Stimulated activated memory B cell treated with anti-CD40 and anti-IgM and Interleukin-4, amounts not matched to agents 10 μg/mL and 1 μg/mL and 100 μg/mL, for 72 hours (primary cell): Measurements from ENCODE around the gene CSF2RB.

Source experiments
- ATAC-seq: fragments of 150-1000 bp; cut with Tn5 transposase; 2 replicates; pipeline ENCODE4 v1.10.0; 2021
- H3K27ac Mint-ChIP-seq: one replicate; pipeline ENCODE4 v1.8.0; 2022; ENCODE audit warnings: mild to moderate bottlenecking, mixed read lengths
- H3K27me3 Mint-ChIP-seq: one replicate; pipeline ENCODE4 v1.8.0; 2022; ENCODE audit warnings: mixed read lengths
- H3K36me3 Mint-ChIP-seq: one replicate; pipeline ENCODE4 v1.8.0; 2022; ENCODE audit warnings: mixed read lengths
- H3K4me1 Mint-ChIP-seq: one replicate; pipeline ENCODE4 v1.8.0; 2022; ENCODE audit warnings: mixed read lengths
- H3K4me3 Mint-ChIP-seq: one replicate; pipeline ENCODE4 v1.8.0; 2022; ENCODE audit warnings: mild to moderate bottlenecking, moderate library complexity, mixed read lengths
- H3K9me3 Mint-ChIP-seq: one replicate; pipeline ENCODE4 v1.8.0; 2022; ENCODE audit warnings: mixed read lengths

CSF2RB gene

DNA sequence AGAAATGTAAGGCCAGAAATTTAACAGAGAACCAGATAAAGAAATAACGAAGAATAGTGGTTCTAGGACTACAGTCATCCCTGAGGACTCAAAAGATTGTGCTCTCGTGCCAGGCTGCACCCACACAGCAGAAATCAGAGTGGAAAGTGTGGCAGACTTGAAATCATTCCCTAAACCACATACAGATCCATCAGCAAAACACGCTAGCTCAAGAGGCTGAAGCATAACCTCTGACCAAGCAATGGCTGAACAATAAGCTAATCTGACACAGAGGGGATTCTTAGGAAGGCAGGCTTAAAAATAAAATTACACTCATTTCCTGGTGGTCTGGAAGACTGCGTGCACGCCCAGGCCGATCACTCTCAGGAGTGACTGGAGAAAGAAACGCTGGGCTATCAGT lies 33.7 kb upstream of the CSF2RB start:
- H3K27ac Mint-ChIP-seq: no peak overlapping the region
- H3K27me3 Mint-ChIP-seq: no peaks in the 10 kb centered on the region
- H3K36me3 Mint-ChIP-seq: peaks cover 45% of the 10 kb centered on the region
- H3K4me1 Mint-ChIP-seq: peaks cover 2% of the 10 kb centered on the region
- ATAC-seq: no peak
- H3K4me3 Mint-ChIP-seq: no peak overlapping the region
- peaks cover 24% of the 10 kb centered on the region for H3K9me3 Mint-ChIP-seq

DNA sequence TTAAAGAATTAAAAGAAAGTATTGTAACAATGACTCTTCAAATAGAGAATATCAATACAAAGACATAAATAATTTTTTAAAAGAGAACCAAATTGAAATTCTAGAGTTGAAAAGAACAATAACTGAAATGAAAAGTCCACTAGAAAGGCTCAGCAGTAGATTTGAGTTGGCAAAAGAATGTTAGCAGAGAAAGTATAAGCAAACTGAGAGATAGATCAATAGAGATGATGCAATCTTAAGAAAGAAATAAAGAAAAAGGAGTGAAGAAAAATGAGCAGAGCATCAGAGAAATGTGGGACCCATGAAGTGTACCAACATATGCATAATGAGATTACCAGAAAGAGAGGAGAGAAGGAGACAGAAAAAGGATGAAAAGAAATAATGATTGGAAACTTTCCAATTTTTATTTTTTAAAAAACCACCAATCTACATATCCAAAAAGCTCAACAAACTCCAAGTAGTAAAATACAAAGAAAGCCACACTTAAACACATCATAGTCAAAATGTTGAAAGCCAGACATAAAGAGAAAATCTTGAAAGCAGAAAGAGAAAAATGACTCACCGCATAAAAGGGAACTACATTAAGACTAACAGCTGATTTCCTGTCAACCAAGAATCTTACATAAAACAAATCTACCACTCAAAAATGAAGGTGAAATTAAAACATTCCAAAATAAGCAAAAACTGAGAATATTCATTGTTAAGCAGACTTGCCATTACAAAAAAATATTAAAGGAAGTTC lies 31.8 kb upstream of the CSF2RB start:
- no peak for ATAC-seq
- no peak overlapping the region for H3K27ac Mint-ChIP-seq
- no peaks in the 10 kb centered on the region for H3K27me3 Mint-ChIP-seq
- H3K9me3 Mint-ChIP-seq: peaks cover 24% of the 10 kb centered on the region
- peaks cover 9% of the 10 kb centered on the region for H3K4me1 Mint-ChIP-seq
- H3K4me3 Mint-ChIP-seq: no peak overlapping the region
- peaks cover 30% of the 10 kb centered on the region for H3K36me3 Mint-ChIP-seq

GRCh38 chr22:36884349-36885158 lies 28.9 kb upstream of the CSF2RB start:
- Mint-ChIP-seq H3K4me3 (no peak overlapping the region), H3K4me1 (peaks cover 9% of the 10 kb centered on the region), H3K36me3 (peaks cover 1% of the 10 kb centered on the region), H3K9me3 (peaks cover 18% of the 10 kb centered on the region), H3K27me3 (no peaks in the 10 kb centered on the region), H3K27ac (peak overlapping the region; percentile 5)
- ATAC-seq: no peak

GRCh38 chr22:36885474-36885873 lies 28.0 kb upstream of the CSF2RB start:
- H3K4me1 Mint-ChIP-seq: peaks cover 9% of the 10 kb centered on the region
- H3K9me3 Mint-ChIP-seq: peaks cover 12% of the 10 kb centered on the region
- no peak for ATAC-seq
- no peaks in the 10 kb centered on the region for H3K36me3 Mint-ChIP-seq
- no peaks in the 10 kb centered on the region for H3K27me3 Mint-ChIP-seq
- no peak overlapping the region for H3K4me3 Mint-ChIP-seq
- H3K27ac Mint-ChIP-seq: no peak overlapping the region

DNA sequence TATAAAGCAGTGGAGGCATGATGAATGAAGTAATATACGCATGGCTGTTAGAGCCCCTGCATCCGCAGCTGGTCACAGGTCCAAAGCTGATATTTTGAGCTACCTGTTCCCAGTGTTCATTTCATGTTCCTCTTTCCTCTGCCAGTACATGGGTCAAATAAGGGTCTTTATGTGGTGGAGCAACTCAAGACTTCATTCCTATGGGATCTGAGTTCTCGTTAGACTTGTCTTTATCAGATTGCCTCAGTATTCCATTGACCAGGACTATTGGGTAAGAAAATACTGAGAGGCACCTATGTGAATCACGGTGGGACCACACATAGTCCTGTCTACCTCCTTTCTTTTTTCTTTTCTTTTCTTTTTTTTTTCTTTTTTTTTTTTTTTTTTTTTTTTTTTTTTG lies 27.4 kb upstream of the CSF2RB start:
- H3K36me3 Mint-ChIP-seq: no peaks in the 10 kb centered on the region
- H3K9me3 Mint-ChIP-seq: peaks cover 10% of the 10 kb centered on the region
- H3K4me3 Mint-ChIP-seq: no peak overlapping the region
- H3K27me3 Mint-ChIP-seq: no peaks in the 10 kb centered on the region
- ATAC-seq: no peak
- H3K27ac Mint-ChIP-seq: no peak overlapping the region
- peaks cover 9% of the 10 kb centered on the region for H3K4me1 Mint-ChIP-seq

- Mint-ChIP-seq H3K27me3 (no peaks in the 10 kb centered on the region), H3K9me3 (peaks cover 4% of the 10 kb centered on the region), H3K27ac (no peak overlapping the region), H3K4me1 (peaks cover 13% of the 10 kb centered on the region), H3K4me3 (no peak overlapping the region), H3K36me3 (no peaks in the 10 kb centered on the region)
- no peak for ATAC-seq
Observed at GRCh38 chr22:36887162-36887561, 26.3 kb upstream of the CSF2RB start.

- Mint-ChIP-seq H3K36me3 (peaks cover 6% of the 10 kb centered on the region), H3K4me3 (no peak overlapping the region), H3K27me3 (no peaks in the 10 kb centered on the region), H3K27ac (peak overlapping the region; percentile 2), H3K4me1 (peaks cover 7% of the 10 kb centered on the region), H3K9me3 (peaks cover 8% of the 10 kb centered on the region)
- no peak for ATAC-seq
Observed at GRCh38 chr22:36891646-36892045, 21.8 kb upstream of the CSF2RB start.

DNA sequence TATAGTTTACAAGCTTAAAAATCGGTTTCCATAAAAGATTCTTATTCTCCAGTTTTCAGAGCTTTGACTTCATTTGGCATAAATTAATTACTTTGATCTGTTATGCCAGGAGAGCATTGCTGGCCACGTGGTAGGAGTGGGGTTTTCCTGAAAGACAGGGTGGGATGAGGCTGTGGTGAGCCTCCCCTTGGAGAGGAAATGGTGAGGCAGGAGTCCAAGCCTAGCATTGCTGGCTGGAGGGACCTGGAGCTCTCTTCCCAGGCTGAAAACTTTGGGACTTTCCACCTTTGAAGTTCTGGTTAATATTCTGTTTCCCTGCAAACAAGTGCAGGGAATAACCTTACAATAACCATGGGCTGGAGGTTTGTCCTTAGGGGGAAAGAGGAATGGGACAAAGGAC lies 21.1 kb upstream of the CSF2RB start:
- H3K4me1 Mint-ChIP-seq: peaks cover 7% of the 10 kb centered on the region
- peaks cover 8% of the 10 kb centered on the region for H3K9me3 Mint-ChIP-seq
- H3K27ac Mint-ChIP-seq: peak overlapping the region; percentile 2
- ATAC-seq: no peak
- no peak overlapping the region for H3K4me3 Mint-ChIP-seq
- peaks cover 6% of the 10 kb centered on the region for H3K36me3 Mint-ChIP-seq
- H3K27me3 Mint-ChIP-seq: no peaks in the 10 kb centered on the region

- H3K36me3 Mint-ChIP-seq: peaks cover 6% of the 10 kb centered on the region
- ATAC-seq: no peak
- no peak overlapping the region for H3K4me3 Mint-ChIP-seq
- peaks cover 8% of the 10 kb centered on the region for H3K9me3 Mint-ChIP-seq
- H3K4me1 Mint-ChIP-seq: peaks cover 14% of the 10 kb centered on the region
- H3K27me3 Mint-ChIP-seq: no peaks in the 10 kb centered on the region
- H3K27ac Mint-ChIP-seq: no peak overlapping the region
Observed at GRCh38 chr22:36893262-36893661, 20.2 kb upstream of the CSF2RB start.

DNA sequence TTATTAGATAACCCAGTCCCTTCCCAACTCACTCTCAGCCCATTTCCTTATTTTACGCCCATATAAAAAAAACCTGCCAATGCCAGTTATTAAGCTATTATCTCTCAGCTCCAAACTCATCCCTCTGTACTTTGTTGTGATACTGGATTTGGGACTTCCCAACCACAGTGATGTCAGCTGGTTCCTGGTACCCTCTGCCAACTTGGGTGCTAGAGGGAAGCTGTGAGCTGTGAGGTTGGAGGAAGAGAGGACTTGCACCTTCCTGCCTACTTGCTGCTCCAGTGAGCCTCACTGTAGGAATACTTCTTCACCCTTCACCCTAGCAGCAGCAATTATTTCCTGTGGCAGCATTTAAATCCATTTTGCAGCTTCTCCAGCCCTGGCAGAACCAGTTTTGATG lies 19.2 kb upstream of the CSF2RB start:
- no peak for ATAC-seq
- Mint-ChIP-seq H3K9me3 (peaks cover 8% of the 10 kb centered on the region), H3K4me1 (peaks cover 14% of the 10 kb centered on the region), H3K36me3 (peaks cover 6% of the 10 kb centered on the region), H3K27ac (no peak overlapping the region), H3K27me3 (no peaks in the 10 kb centered on the region), H3K4me3 (no peak overlapping the region)

GRCh38 chr22:36897611-36898010 lies 15.8 kb upstream of the CSF2RB start:
- Mint-ChIP-seq H3K27ac (no peak overlapping the region), H3K4me1 (peaks cover 29% of the 10 kb centered on the region), H3K4me3 (no peak overlapping the region), H3K36me3 (peaks cover 6% of the 10 kb centered on the region), H3K9me3 (peaks cover 8% of the 10 kb centered on the region), H3K27me3 (no peaks in the 10 kb centered on the region)
- no peak for ATAC-seq

DNA sequence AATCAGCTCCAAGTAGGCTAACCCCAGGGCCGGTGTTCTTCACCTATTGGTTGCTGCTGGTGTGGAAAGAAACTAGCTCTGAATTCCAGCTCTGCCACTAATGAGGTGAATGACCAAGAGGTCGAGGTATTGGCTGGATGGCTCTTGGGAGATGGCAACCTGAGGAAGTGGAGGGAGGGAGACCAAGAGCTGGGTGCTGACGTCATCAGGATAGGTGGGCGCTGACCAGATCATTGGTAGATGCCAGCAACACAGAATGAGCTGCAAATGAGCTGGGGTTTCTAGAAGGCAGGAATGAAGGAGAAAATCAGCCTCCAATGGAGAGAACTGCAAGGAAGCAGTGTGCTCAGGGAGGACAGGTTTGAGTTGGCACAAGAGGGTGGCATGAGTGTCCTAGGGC lies 14.7 kb upstream of the CSF2RB start:
- H3K27me3 Mint-ChIP-seq: no peaks in the 10 kb centered on the region
- H3K36me3 Mint-ChIP-seq: peaks cover 6% of the 10 kb centered on the region
- peaks cover 8% of the 10 kb centered on the region for H3K9me3 Mint-ChIP-seq
- H3K4me3 Mint-ChIP-seq: no peak overlapping the region
- no peak overlapping the region for H3K27ac Mint-ChIP-seq
- no peak for ATAC-seq
- H3K4me1 Mint-ChIP-seq: peaks cover 29% of the 10 kb centered on the region

- peaks cover 29% of the 10 kb centered on the region for H3K4me1 Mint-ChIP-seq
- H3K9me3 Mint-ChIP-seq: peaks cover 8% of the 10 kb centered on the region
- H3K27ac Mint-ChIP-seq: peak overlapping the region; percentile 98
- no peak for ATAC-seq
- no peak overlapping the region for H3K4me3 Mint-ChIP-seq
- H3K36me3 Mint-ChIP-seq: peaks cover 6% of the 10 kb centered on the region
- H3K27me3 Mint-ChIP-seq: no peaks in the 10 kb centered on the region
Observed at GRCh38 chr22:36899498-36899897, 13.9 kb upstream of the CSF2RB start.

DNA sequence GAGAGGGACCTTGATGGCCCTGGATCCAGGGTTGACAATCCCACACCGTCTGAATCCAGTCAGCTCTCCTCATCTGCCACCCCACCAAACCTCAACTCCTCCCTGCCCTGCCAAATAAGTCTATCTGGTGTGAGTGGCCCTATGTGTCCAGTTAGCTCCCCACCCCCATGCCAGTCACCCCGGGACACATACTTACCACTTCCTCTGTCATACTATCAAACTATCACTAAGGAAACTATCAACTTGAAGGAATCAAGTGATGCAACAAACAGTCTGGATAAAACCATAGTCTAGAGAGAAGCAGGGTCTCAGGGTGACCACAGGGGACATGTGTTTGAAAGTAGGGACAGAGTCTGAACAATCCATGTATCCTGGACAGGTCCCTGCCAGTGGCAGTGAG lies 13.2 kb upstream of the CSF2RB start:
- Mint-ChIP-seq H3K4me1 (peaks cover 29% of the 10 kb centered on the region), H3K4me3 (no peak overlapping the region), H3K27ac (peak overlapping the region; percentile 98), H3K9me3 (peaks cover 4% of the 10 kb centered on the region), H3K36me3 (peaks cover 1% of the 10 kb centered on the region), H3K27me3 (no peaks in the 10 kb centered on the region)
- ATAC-seq: no peak

GRCh38 chr22:36900880-36901279 lies 12.5 kb upstream of the CSF2RB start:
- Mint-ChIP-seq H3K27me3 (peaks cover under 1% of the 10 kb centered on the region), H3K9me3 (peaks cover 4% of the 10 kb centered on the region), H3K4me1 (peaks cover 29% of the 10 kb centered on the region), H3K36me3 (no peaks in the 10 kb centered on the region), H3K4me3 (peak overlapping the region; percentile 60), H3K27ac (peak overlapping the region; percentile 98)
- no peak for ATAC-seq
